ENCODE results near the gene IRF2. TPM values are rescaled to one million over a fixed set of nuclear protein-coding genes. Genes with fewer than 3 reads are reported as not detected.

The IRF2 gene
- total RNA-seq, 4 donors from 2014 or later = 27.9 to 38.7 (median 29.9) TPM

- peak overlapping the region; percentile 21 for H3K27ac ChIP-seq
- TF ChIP-seq CTCF (IDR thresholded peaks at IDR 0.05) (no peak), POLR2AphosphoS5 (IDR thresholded peaks at IDR 0.05) (no peak), POLR2A (IDR thresholded peaks at IDR 0.05) (no peak), EP300 (IDR thresholded peaks at IDR 0.05) (no peak)
- peaks cover 40% of the 10 kb centered on the region for H3K4me1 ChIP-seq
- no peaks in the 10 kb centered on the region for H3K27me3 ChIP-seq
- no peaks in the 10 kb centered on the region for H3K36me3 ChIP-seq
- H3K9me3 ChIP-seq = no peaks in the 10 kb centered on the region
- WGBS = 88% methylated on average over 8 of the region's 8 CpGs
- no peak overlapping the region for H3K4me3 ChIP-seq
- DNase-seq (ENCODE audit: low spot score in 2 of 2) = no peak
Observed at GRCh38 chr4:184440595-184441358, 33.6 kb downstream of the IRF2 start.

GRCh38 chr4:184439856-184440594 lies 34.3 kb downstream of the IRF2 start:
- Histone ChIP-seq H3K36me3 (no peaks in the 10 kb centered on the region), H3K4me1 (peaks cover 39% of the 10 kb centered on the region), H3K9me3 (no peaks in the 10 kb centered on the region), H3K4me3 (no peak overlapping the region), H3K27ac (peak overlapping the region; percentile 21), H3K27me3 (no peaks in the 10 kb centered on the region)
- TF ChIP-seq CTCF (IDR thresholded peaks at IDR 0.05) (no peak), EP300 (IDR thresholded peaks at IDR 0.05) (no peak), POLR2A (IDR thresholded peaks at IDR 0.05) (no peak), POLR2AphosphoS5 (IDR thresholded peaks at IDR 0.05) (no peak)
- no peak for DNase-seq (ENCODE audit: low spot score in 2 of 2)
- WGBS = 65% methylated on average over 20 of the region's 20 CpGs

GRCh38 chr4:184439386-184439785 lies 35.0 kb downstream of the IRF2 start:
- Histone ChIP-seq H3K4me3 (no peak overlapping the region), H3K27ac (no peak overlapping the region), H3K4me1 (peaks cover 32% of the 10 kb centered on the region), H3K9me3 (no peaks in the 10 kb centered on the region), H3K36me3 (no peaks in the 10 kb centered on the region), H3K27me3 (no peaks in the 10 kb centered on the region)
- 84% methylated on average over 4 of the region's 4 CpGs for WGBS
- TF ChIP-seq POLR2AphosphoS5 (IDR thresholded peaks at IDR 0.05) = no peak
- TF ChIP-seq EP300 (IDR thresholded peaks at IDR 0.05) = no peak
- no peak for TF ChIP-seq POLR2A (IDR thresholded peaks at IDR 0.05)
- no peak for TF ChIP-seq CTCF (IDR thresholded peaks at IDR 0.05)
- DNase-seq (ENCODE audit: low spot score in 2 of 2) = no peak

- H3K27me3 ChIP-seq = no peaks in the 10 kb centered on the region
- 78% methylated on average over 9 of the region's 9 CpGs for WGBS
- DNase-seq (ENCODE audit: low spot score in 2 of 2) = no peak
- peaks cover 32% of the 10 kb centered on the region for H3K4me1 ChIP-seq
- TF ChIP-seq CTCF (IDR thresholded peaks at IDR 0.05) (no peak), POLR2AphosphoS5 (IDR thresholded peaks at IDR 0.05) (no peak), POLR2A (IDR thresholded peaks at IDR 0.05) (no peak), EP300 (IDR thresholded peaks at IDR 0.05) (no peak)
- no peaks in the 10 kb centered on the region for H3K9me3 ChIP-seq
- H3K36me3 ChIP-seq = no peaks in the 10 kb centered on the region
- H3K27ac ChIP-seq = no peak overlapping the region
- H3K4me3 ChIP-seq = no peak overlapping the region
Observed at GRCh38 chr4:184438375-184438774, 36.0 kb downstream of the IRF2 start.

- Histone ChIP-seq H3K27me3 (no peaks in the 10 kb centered on the region), H3K27ac (no peak overlapping the region), H3K4me3 (no peak overlapping the region), H3K36me3 (no peaks in the 10 kb centered on the region), H3K9me3 (no peaks in the 10 kb centered on the region), H3K4me1 (peaks cover 28% of the 10 kb centered on the region)
- DNase-seq (ENCODE audit: low spot score in 2 of 2) = no peak
- TF ChIP-seq EP300 (IDR thresholded peaks at IDR 0.05) = no peak
- no peak for TF ChIP-seq CTCF (IDR thresholded peaks at IDR 0.05)
- TF ChIP-seq POLR2AphosphoS5 (IDR thresholded peaks at IDR 0.05) = no peak
- no peak for TF ChIP-seq POLR2A (IDR thresholded peaks at IDR 0.05)
- 69% methylated on average over 11 of the region's 11 CpGs for whole genome bisulfite sequencing
Observed at GRCh38 chr4:184437565-184438265, 36.6 kb downstream of the IRF2 start.

Data from suprapubic skin (tissue), 4 donors.